B cell (primary cell): ENCODE measurements around the gene HDDC3. TPM values are rescaled to one million over a fixed set of nuclear protein-coding genes. Genes with fewer than 3 reads are reported as not detected.

ENCODE experiments used
- ATAC-seq: fragments of 200-7000 bp; cut with Tn5 transposase; one replicate; pipeline ENCODE4 v1.10.0; 2021; ENCODE audit warnings: low read depth, mild to moderate bottlenecking, moderate number of reproducible peaks, moderate library complexity
- CTCF ChIA-PET: fragments of 350-600 bp; sonication (Branson Sonifier 250); formaldehyde crosslinking; loops from one replicate; lab custom pipeline; 2021; ENCODE audit warnings: antibody characterized with exemption, inconsistent platforms; lab: Charles Lee
- POLR2A ChIA-PET: fragments of 350-600 bp; sonication (Branson Sonifier 250); formaldehyde crosslinking; loops from one replicate; lab custom pipeline; 2021; ENCODE audit warnings: antibody characterized with exemption; lab: Charles Lee
- DNase-seq: peaks from one replicate; pipeline ENCODE4 v3.0.0; 2013
- H2AFZ ChIP-seq: 2 replicates; pipeline ENCODE4 v1.6.1; 2012; ENCODE audit warnings: mild to moderate bottlenecking, low read depth, low read length; ENCODE audit not compliant: insufficient read depth, poor library complexity, severe bottlenecking
- H3K27ac ChIP-seq, 2 donors: 1 replicate in 1 of 2; 2 replicates in 1 of 2; pipeline ENCODE4 v1.5.1; 2012 to 2013; ENCODE audit warnings: low read length in 2 of 2, mild to moderate bottlenecking in 2 of 2, moderate library complexity in 1 of 2
- H3K27me3 ChIP-seq, 4 experiments: fragments of 200-600 bp in 1 of 4; sonication (generic) in 1 of 4; replicated peaks in 1 of 4; 1 replicate in 2 of 4; 2 replicates in 2 of 4; pipeline versions ENCODE4 v1.6.1 to v1.7.0; 2013 to 2016; ENCODE audit warnings: low read length in 3 of 4, mild to moderate bottlenecking in 2 of 4, mixed read lengths in 1 of 4, moderate library complexity in 1 of 4; ENCODE audit not compliant: insufficient read depth in 4 of 4, control insufficient read depth in 3 of 4; ENCODE audit errors: control extremely low read depth in 1 of 4
- H3K36me3 ChIP-seq, 2 experiments: replicated peaks in 1 of 2; 1 replicate in 1 of 2; 2 replicates in 1 of 2; pipeline versions ENCODE4 v1.6.1 to v1.7.1; 2013; ENCODE audit warnings: low read length in 1 of 2; ENCODE audit not compliant: insufficient read depth in 2 of 2, control insufficient read depth in 1 of 2; ENCODE audit errors: control extremely low read depth in 1 of 2, extremely low read depth in 1 of 2
- H3K4me1 ChIP-seq, 2 donors: fragments of 200-600 bp in 1 of 2; sonication (generic) in 1 of 2; 1 replicate in 1 of 2; 2 replicates in 1 of 2; pipeline versions ENCODE4 v1.5.1 to v1.6.1; 2013 to 2017; ENCODE audit warnings: low read length in 2 of 2; ENCODE audit not compliant: control insufficient read depth in 2 of 2, insufficient read depth in 2 of 2
- H3K4me2 ChIP-seq: replicated peaks from 2 replicates; pipeline ENCODE3; 2012; ENCODE audit warnings: mild to moderate bottlenecking, low read depth, low read length; ENCODE audit not compliant: poor library complexity, severe bottlenecking
- H3K4me3 ChIP-seq, 5 experiments: fragments of 200-600 bp in 1 of 5; sonication (generic) in 1 of 5; 1 replicate in 3 of 5; 2 replicates in 2 of 5; pipeline versions ENCODE4 v1.5.1 to v1.7.0; 2011 to 2016; ENCODE audit warnings: low read length in 4 of 5, mild to moderate bottlenecking in 4 of 5, low read depth in 2 of 5, control low read depth in 1 of 5, moderate library complexity in 1 of 5; ENCODE audit not compliant: insufficient read depth in 1 of 5; ENCODE audit errors: control extremely low read depth in 1 of 5, extremely low read depth in 1 of 5
- H3K79me2 ChIP-seq: fragments of 200-600 bp; sonication (generic); one replicate; pipeline ENCODE4 v1.6.0; 2016; ENCODE audit warnings: low read length; ENCODE audit not compliant: control insufficient read depth, insufficient read depth
- H3K9ac ChIP-seq: fragments of 200-600 bp; sonication (generic); 2 replicates; pipeline ENCODE4 v1.6.1; 2017; ENCODE audit warnings: mild to moderate bottlenecking, low read length, moderate library complexity
- H3K9me3 ChIP-seq, 3 donors: one replicate each; pipeline versions ENCODE4 v1.6.1 to v1.7.1; 2013; ENCODE audit warnings: low read length in 2 of 3; ENCODE audit not compliant: control insufficient read depth in 2 of 3, insufficient read depth in 1 of 3; ENCODE audit errors: control extremely low read depth in 1 of 3
- H4K20me1 ChIP-seq: 2 replicates; pipeline ENCODE4 v1.6.0; 2012; ENCODE audit warnings: mild to moderate bottlenecking, low read length; ENCODE audit not compliant: insufficient read depth, control insufficient read depth, poor library complexity, severe bottlenecking
- H3K27ac Mint-ChIP-seq: one replicate; pipeline ENCODE4 v1.8.0; 2021; ENCODE audit warnings: mixed read lengths
- H3K27me3 Mint-ChIP-seq: one replicate; pipeline ENCODE4 v1.8.0; 2021; ENCODE audit warnings: mixed read lengths
- H3K4me1 Mint-ChIP-seq: one replicate; pipeline ENCODE4 v1.8.0; 2021; ENCODE audit warnings: mixed read lengths
- H3K4me3 Mint-ChIP-seq: one replicate; pipeline ENCODE4 v1.8.0; 2021; ENCODE audit warnings: mixed read lengths
- H3K9me3 Mint-ChIP-seq: one replicate; pipeline ENCODE4 v1.8.0; 2022; ENCODE audit warnings: mixed read lengths; ENCODE audit not compliant: insufficient read depth
- CTCF ChIP-seq: fragments of 200-600 bp; IDR thresholded peaks from one replicate; pipeline ENCODE4 v1.8.0; 2022; ENCODE audit warnings: antibody characterized with exemption, mild to moderate bottlenecking
- EZH2 ChIP-seq: IDR thresholded peaks from 2 replicates; pipeline ENCODE4 v1.6.1; 2012; ENCODE audit warnings: borderline replicate concordance, low read depth, mild to moderate bottlenecking, moderate library complexity, low read length; ENCODE audit not compliant: insufficient read depth, poor library complexity, severe bottlenecking
- WGBS: methylation state at CpG from one replicate; pipeline ENCODE4 v1.1.5; 2013; ENCODE audit warnings: missing lambda C conversion rate; ENCODE audit not compliant: insufficient coverage; 5-methylcytosine and 5-hydroxymethylcytosine counted together
- intact Hi-C: fragments of 100-400 bp; cut with micrococcal nuclease; formaldehyde crosslinking; loops from one replicate; pipeline ENCODE4 v1.10.0; 2022
- polyA plus RNA-seq: library from polyadenylated mRNA; depleted of rRNA; stranded (reverse); fragments of >200 nt; gene quantifications from 2 replicates; pipeline ENCODE4 v1.2.3, GENCODE V29; 2012
- total RNA-seq, 2 donors: library from RNA; stranded (reverse); fragments of 120-200 nt in 1 of 2; gene quantifications; 1 replicate in 1 of 2; 2 replicates in 1 of 2; pipeline versions ENCODE4 v1.2.3 to v1.2.4, GENCODE V29; 2013 to 2022

The HDDC3 gene
- total and polyA plus RNA-seq, 2 donors (not counting 1 experiment from before 2014, with no cell fraction given) = 23.9 to 26.8 TPM

GRCh38 chr15:90905306-90906180 is 26.8 kb downstream of the HDDC3 start:
- Histone ChIP-seq H3K27me3 (no peaks in the 10 kb centered on the region), H3K9me3 (no peaks in the 10 kb centered on the region), H3K4me1 (peaks cover 13 to 19% of the 10 kb centered on the region in 2 donors), H3K4me2 (no peak overlapping the region), H3K79me2 (peaks cover 3% of the 10 kb centered on the region), H3K9ac (no peak overlapping the region), H3K4me3 (no peak overlapping the region), H2AFZ (no peak overlapping the region), H3K27ac (no peak overlapping the region), H3K36me3 (peaks cover 0 to 51% of the 10 kb centered on the region in 2 experiments), H4K20me1 (peaks cover 13% of the 10 kb centered on the region)
- no peak for TF ChIP-seq CTCF
- no peak for TF ChIP-seq EZH2
- POLR2A ChIA-PET = interaction anchor here (1.7 kb wide), 1 partner anchor 20 kb away, joined by 5 read pairs; no protein-coding TSS in a partner anchor
- WGBS = 98% methylated on average over 26 of the region's 28 CpGs
- no peak for DNase-seq
- Mint-ChIP-seq H3K9me3 (no peaks in the 10 kb centered on the region), H3K4me3 (peak overlapping the region; percentile 12), H3K27me3 (no peaks in the 10 kb centered on the region), H3K4me1 (peaks cover 22% of the 10 kb centered on the region), H3K27ac (no peak overlapping the region)
- ATAC-seq = no peak
- intact Hi-C loops = no loop called here
- CTCF ChIA-PET = interaction anchor here (1.2 to 14.4 kb wide), 5 partner anchors 12 to 258 kb away, joined by 3 to 260 read pairs (median 3); partner anchors contain the start of genes FES, HDDC3 and UNC45A

- 98% methylated on average over 9 of the region's 9 CpGs for whole genome bisulfite sequencing
- TF ChIP-seq CTCF (no peak), EZH2 (no peak)
- H3K9me3 ChIP-seq = no peaks in the 10 kb centered on the region
- no peak overlapping the region for H3K4me2 ChIP-seq
- H3K4me3 ChIP-seq = no peak overlapping the region
- ChIA-PET POLR2A (interaction anchor here (1.7 kb wide), 1 partner anchor 19 kb away, joined by 5 read pairs; no protein-coding TSS in a partner anchor), CTCF (interaction anchor here (1.2 to 14.4 kb wide), 5 partner anchors 12 to 257 kb away, joined by 3 to 260 read pairs (median 3); partner anchors contain the start of genes FES, HDDC3 and UNC45A)
- no peak for ATAC-seq
- no peaks in the 10 kb centered on the region for H3K27me3 ChIP-seq
- intact Hi-C loops = no loop called here
- no peak overlapping the region for H2AFZ ChIP-seq
- H3K27ac ChIP-seq = no peak overlapping the region
- H3K27ac Mint-ChIP-seq = no peak overlapping the region
- peaks cover 3% of the 10 kb centered on the region for H3K79me2 ChIP-seq
- peaks cover 13 to 19% of the 10 kb centered on the region in 2 donors for H3K4me1 ChIP-seq
- H3K36me3 ChIP-seq = peaks cover 0 to 43% of the 10 kb centered on the region in 2 experiments
- no peak overlapping the region for H3K9ac ChIP-seq
- no peaks in the 10 kb centered on the region for H3K9me3 Mint-ChIP-seq
- H3K4me3 Mint-ChIP-seq = no peak overlapping the region
- DNase-seq = no peak
- H4K20me1 ChIP-seq = peaks cover 13% of the 10 kb centered on the region
- H3K4me1 Mint-ChIP-seq = peaks cover 22% of the 10 kb centered on the region
- no peaks in the 10 kb centered on the region for H3K27me3 Mint-ChIP-seq
These were observed 27.6 kb downstream of the HDDC3 start for GRCh38 chr15:90904746-90905145.
